H9 (cell line): ENCODE data around the gene CLIP3. TPM values are rescaled to one million over a fixed set of nuclear protein-coding genes. Genes with fewer than 3 reads are reported as not detected.

Source experiments
- DNase-seq: peaks from one replicate; pipeline ENCODE4 v3.0.0-alpha.2; 2017
- H2AFZ ChIP-seq: one replicate; pipeline ENCODE4 v1.6.1; 2013; ENCODE audit warnings: mild to moderate bottlenecking, low read length, control low read depth, moderate library complexity
- H2AK5ac ChIP-seq: 2 replicates; pipeline ENCODE4 v1.6.1; 2013; ENCODE audit warnings: low read length, control low read depth, mixed read lengths; ENCODE audit not compliant: insufficient read length
- H2BK120ac ChIP-seq: one replicate; pipeline ENCODE4 v1.6.1; 2013; ENCODE audit warnings: low read depth, mild to moderate bottlenecking, low read length, control low read depth, inconsistent platforms; ENCODE audit not compliant: poor library complexity, severe bottlenecking
- H2BK12ac ChIP-seq: 2 replicates; pipeline ENCODE4 v1.6.1; 2013; ENCODE audit warnings: low read length, control low read depth, mixed read lengths, low read depth; ENCODE audit not compliant: insufficient read length
- H2BK15ac ChIP-seq: 2 replicates; pipeline ENCODE4 v1.6.1; 2013; ENCODE audit warnings: low read depth, low read length, control low read depth
- H2BK20ac ChIP-seq: one replicate; pipeline ENCODE4 v1.6.1; 2013; ENCODE audit warnings: low read depth, mild to moderate bottlenecking, low read length, control low read depth, inconsistent platforms; ENCODE audit not compliant: poor library complexity, severe bottlenecking
- H2BK5ac ChIP-seq: 2 replicates; pipeline ENCODE4 v1.6.1; 2013; ENCODE audit warnings: low read length, control low read depth, mixed read lengths; ENCODE audit not compliant: insufficient read length
- H3K14ac ChIP-seq: 2 replicates; pipeline ENCODE4 v1.6.1; 2013; ENCODE audit warnings: low read length, control low read depth; ENCODE audit not compliant: insufficient read depth
- H3K18ac ChIP-seq: 2 replicates; pipeline ENCODE4 v1.6.1; 2013; ENCODE audit warnings: low read depth, mild to moderate bottlenecking, mixed read lengths, low read length, control low read depth; ENCODE audit not compliant: insufficient read length
- H3K23ac ChIP-seq: 2 replicates; pipeline ENCODE4 v1.6.1; 2013; ENCODE audit warnings: low read length, control low read depth, mixed read lengths, low read depth; ENCODE audit not compliant: insufficient read length
- H3K23me2 ChIP-seq: 2 replicates; pipeline ENCODE4 v1.6.1; 2013; ENCODE audit warnings: low read depth, mild to moderate bottlenecking, mixed read lengths, low read length, control low read depth; ENCODE audit not compliant: insufficient read length, poor library complexity, severe bottlenecking
- H3K27ac ChIP-seq: 2 replicates; pipeline ENCODE4 v1.5.1; 2013; ENCODE audit warnings: low read length, control low read depth, mixed read lengths, low read depth; ENCODE audit not compliant: insufficient read length
- H3K27me3 ChIP-seq: 2 replicates; pipeline ENCODE4 v1.6.1; 2013; ENCODE audit warnings: low read length, control low read depth, inconsistent platforms; ENCODE audit not compliant: insufficient read depth
- H3K4ac ChIP-seq: 2 replicates; pipeline ENCODE4 v1.6.1; 2013; ENCODE audit warnings: low read depth, mild to moderate bottlenecking, control low read depth, inconsistent platforms, low read length, moderate library complexity
- H3K4me1 ChIP-seq: 2 replicates; pipeline ENCODE4 v1.6.1; 2013; ENCODE audit warnings: low read length, control low read depth, inconsistent platforms; ENCODE audit not compliant: insufficient read depth
- H3K4me2 ChIP-seq: 2 replicates; pipeline ENCODE4 v1.6.1; 2013; ENCODE audit warnings: low read length, control low read depth, mixed read lengths; ENCODE audit not compliant: insufficient read length, insufficient read depth
- H3K56ac ChIP-seq: 2 replicates; pipeline ENCODE4 v1.6.1; 2013; ENCODE audit warnings: low read depth, mild to moderate bottlenecking, mixed read lengths, low read length, control low read depth; ENCODE audit not compliant: insufficient read length
- H3K79me1 ChIP-seq: 2 replicates; pipeline ENCODE4 v1.6.1; 2013; ENCODE audit warnings: low read depth, mild to moderate bottlenecking, moderate library complexity, low read length, control low read depth, inconsistent platforms; ENCODE audit not compliant: insufficient read depth, poor library complexity, severe bottlenecking
- H3K79me2 ChIP-seq: 2 replicates; pipeline ENCODE4 v1.6.1; 2013; ENCODE audit warnings: low read length, control low read depth, inconsistent platforms; ENCODE audit not compliant: insufficient read depth
- H3K9ac ChIP-seq: 2 replicates; pipeline ENCODE4 v1.6.1; 2013; ENCODE audit warnings: low read length, control low read depth, mixed read lengths; ENCODE audit not compliant: insufficient read length; ENCODE audit errors: extremely low read depth
- H3K9me3 ChIP-seq: one replicate; pipeline ENCODE4 v1.6.1; 2013; ENCODE audit warnings: low read depth, low read length, inconsistent platforms; ENCODE audit not compliant: control insufficient read depth
- H3T11ph ChIP-seq: one replicate; pipeline ENCODE4 v1.6.1; 2013; ENCODE audit warnings: mild to moderate bottlenecking, low read length, control low read depth, inconsistent platforms
- H4K20me1 ChIP-seq: one replicate; pipeline ENCODE4 v1.6.1; 2013; ENCODE audit not compliant: control insufficient read depth, insufficient read length, insufficient read depth
- H4K5ac ChIP-seq: 2 replicates; pipeline ENCODE4 v1.6.1; 2013; ENCODE audit warnings: low read depth, mild to moderate bottlenecking, mixed read lengths, low read length, control low read depth; ENCODE audit not compliant: insufficient read length
- H4K8ac ChIP-seq: replicated peaks from 2 replicates; pipeline ENCODE4 v1.6.1; 2013; ENCODE audit warnings: low read length, control low read depth, mixed read lengths, low read depth; ENCODE audit not compliant: insufficient read length
- H4K91ac ChIP-seq: 2 replicates; pipeline ENCODE4 v1.6.1; 2013; ENCODE audit warnings: low read depth, mild to moderate bottlenecking, moderate library complexity, mixed read lengths, low read length, control low read depth; ENCODE audit not compliant: insufficient read length
- H3K27ac Mint-ChIP-seq, 3 experiments: 2 replicates in 2 of 3; 3 replicates in 1 of 3; pipeline ENCODE4 v1.8.0; 2020 to 2021; ENCODE audit warnings: mixed read lengths in 3 of 3, mild to moderate bottlenecking in 1 of 3, moderate library complexity in 1 of 3
- H3K27me3 Mint-ChIP-seq: 2 replicates; pipeline ENCODE4 v1.8.0; 2021; ENCODE audit warnings: low read depth, mild to moderate bottlenecking, moderate library complexity, mixed read lengths
- H3K36me3 Mint-ChIP-seq, 3 experiments: 2 replicates in 2 of 3; 3 replicates in 1 of 3; pipeline ENCODE4 v1.8.0; 2020 to 2021; ENCODE audit warnings: low read depth in 3 of 3, mixed read lengths in 3 of 3; ENCODE audit not compliant: insufficient read depth in 1 of 3
- H3K4me1 Mint-ChIP-seq, 2 experiments: 2 replicates each; pipeline ENCODE4 v1.8.0; 2020; ENCODE audit warnings: mixed read lengths in 2 of 2
- H3K4me3 Mint-ChIP-seq, 2 experiments: 2 replicates in 1 of 2; 3 replicates in 1 of 2; pipeline ENCODE4 v1.8.0; 2020 to 2021; ENCODE audit warnings: mild to moderate bottlenecking in 2 of 2, mixed read lengths in 2 of 2, moderate library complexity in 1 of 2
- H3K9me3 Mint-ChIP-seq, 2 experiments: 2 replicates in 1 of 2; 3 replicates in 1 of 2; pipeline ENCODE4 v1.8.0; 2020; ENCODE audit warnings: mild to moderate bottlenecking in 2 of 2, mixed read lengths in 2 of 2, moderate library complexity in 1 of 2
- CTCF ChIP-seq: fragments of 200-600 bp; sonication (generic); conservative IDR thresholded peaks from 3 replicates; pipeline ENCODE4 v1.8.0; 2021; ENCODE audit warnings: antibody characterized with exemption, mild to moderate bottlenecking
- WGBS: extraction: QIAGEN DNeasy Blood & Tissue Kit; methylation state at CpG from one replicate; pipeline ENCODE4 v1.1.7; 2013; ENCODE audit warnings: missing lambda C conversion rate, low lambda C conversion rate, mixed read lengths; ENCODE audit not compliant: insufficient read length; ENCODE audit errors: extremely low coverage; 5-methylcytosine and 5-hydroxymethylcytosine counted together
- total RNA-seq: library from RNA; stranded (reverse); gene quantifications from 2 replicates; pipeline ENCODE4 v1.2.1, GENCODE V29; 2021

CLIP3 gene
- total RNA-seq, 1 experiment from 2014 or later, result 19.7 TPM

DNA sequence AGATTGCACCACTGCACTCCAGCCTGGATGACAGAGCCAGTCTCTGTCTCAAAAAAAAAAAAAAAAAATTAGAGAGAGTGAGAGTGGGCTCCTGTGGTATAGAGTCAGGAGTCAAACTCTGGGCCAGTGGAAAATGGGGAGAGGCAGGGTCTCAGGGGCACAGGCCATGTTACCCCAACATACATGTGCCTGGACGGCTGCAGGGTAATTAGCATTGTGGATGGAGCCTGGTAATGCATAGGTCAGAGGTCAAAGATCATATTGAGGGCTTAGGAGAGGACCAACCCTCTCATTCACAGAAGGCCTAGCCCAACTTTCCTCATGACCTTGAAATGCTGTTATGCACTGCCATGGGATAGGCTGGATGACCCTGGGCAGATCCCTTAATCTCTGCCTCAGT is 7.1 kb downstream of the CLIP3 start:
- Histone ChIP-seq H3K56ac (no peak overlapping the region), H3K23me2 (no peaks in the 10 kb centered on the region), H2AFZ (no peak overlapping the region), H3K79me2 (no peaks in the 10 kb centered on the region), H2BK12ac (no peak overlapping the region), H2BK120ac (no peak overlapping the region), H2BK20ac (no peak overlapping the region), H4K5ac (no peak overlapping the region), H4K91ac (no peak overlapping the region), H3K4me1 (no peaks in the 10 kb centered on the region), H3K9me3 (no peaks in the 10 kb centered on the region), H3K18ac (no peak overlapping the region), H2AK5ac (no peak overlapping the region), H4K20me1 (no peaks in the 10 kb centered on the region), H3K9ac (no peak overlapping the region), H3K4ac (no peak overlapping the region), H3K14ac (no peak overlapping the region), H3K23ac (no peak overlapping the region), H3T11ph (no peak overlapping the region), H2BK15ac (no peak overlapping the region), H2BK5ac (no peak overlapping the region), H3K27me3 (no peaks in the 10 kb centered on the region), H4K8ac (no peak overlapping the region), H3K4me2 (no peak overlapping the region), H3K27ac (no peak overlapping the region), H3K79me1 (no peaks in the 10 kb centered on the region)
- Mint-ChIP-seq H3K36me3 (peaks cover 11 to 51% (median 46%) of the 10 kb centered on the region in 3 experiments), H3K27ac (no peak overlapping the region), H3K4me1 (no peaks in the 10 kb centered on the region), H3K27me3 (no peaks in the 10 kb centered on the region; the same call in 1 of the 2 replicates), H3K4me3 (no peak overlapping the region; a peak in 1 of 5 replicates), H3K9me3 (no peaks in the 10 kb centered on the region; a peak in 1 of 5 replicates)
- no peak for DNase-seq
- WGBS, result no CpG with 5 or more reads among the region's 1 CpG
- TF ChIP-seq CTCF, result no peak
